ENCODE results near the gene IGSF9.

The IGSF9 gene

DNA sequence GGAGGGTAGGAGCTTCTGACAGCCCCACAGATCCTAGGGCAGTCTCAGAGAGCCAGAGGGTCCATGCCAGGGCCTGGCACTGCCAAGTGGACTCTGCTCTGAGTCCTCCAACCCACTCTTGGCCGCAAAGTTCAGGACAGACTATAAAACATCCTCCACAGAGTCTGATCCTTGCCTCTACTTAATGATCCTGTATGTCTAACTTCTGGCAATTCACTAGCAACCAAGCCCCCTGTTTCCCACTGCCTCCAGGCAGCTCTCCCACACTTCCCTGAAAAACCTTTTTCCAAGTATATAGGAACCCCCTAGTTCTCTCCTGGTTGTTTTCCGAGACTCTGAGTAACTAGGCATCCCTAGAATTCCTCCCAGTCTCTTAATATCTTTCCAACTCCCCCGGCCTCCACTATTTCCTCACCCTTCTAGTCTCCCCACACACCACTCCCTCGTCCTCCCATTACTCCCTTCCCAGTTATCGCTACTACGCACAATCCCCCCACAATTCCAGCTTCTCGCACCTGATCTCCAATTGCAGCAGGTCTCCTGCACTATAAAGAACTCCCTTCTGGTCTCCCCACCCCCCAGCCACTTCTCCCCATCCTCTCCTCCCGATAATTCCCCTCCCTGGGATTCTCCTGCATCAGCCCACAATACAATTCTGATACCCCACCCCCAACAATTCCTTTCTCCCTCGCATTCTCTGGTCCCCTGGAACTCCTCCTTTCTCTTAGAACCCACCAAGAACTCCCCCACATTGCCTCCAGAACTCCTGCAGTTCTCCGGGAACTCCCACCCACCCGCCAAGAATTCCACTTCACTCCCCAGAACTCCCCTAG lies 574 bp downstream of the IGSF9 start:
- DNase-seq, result no peak

DNA sequence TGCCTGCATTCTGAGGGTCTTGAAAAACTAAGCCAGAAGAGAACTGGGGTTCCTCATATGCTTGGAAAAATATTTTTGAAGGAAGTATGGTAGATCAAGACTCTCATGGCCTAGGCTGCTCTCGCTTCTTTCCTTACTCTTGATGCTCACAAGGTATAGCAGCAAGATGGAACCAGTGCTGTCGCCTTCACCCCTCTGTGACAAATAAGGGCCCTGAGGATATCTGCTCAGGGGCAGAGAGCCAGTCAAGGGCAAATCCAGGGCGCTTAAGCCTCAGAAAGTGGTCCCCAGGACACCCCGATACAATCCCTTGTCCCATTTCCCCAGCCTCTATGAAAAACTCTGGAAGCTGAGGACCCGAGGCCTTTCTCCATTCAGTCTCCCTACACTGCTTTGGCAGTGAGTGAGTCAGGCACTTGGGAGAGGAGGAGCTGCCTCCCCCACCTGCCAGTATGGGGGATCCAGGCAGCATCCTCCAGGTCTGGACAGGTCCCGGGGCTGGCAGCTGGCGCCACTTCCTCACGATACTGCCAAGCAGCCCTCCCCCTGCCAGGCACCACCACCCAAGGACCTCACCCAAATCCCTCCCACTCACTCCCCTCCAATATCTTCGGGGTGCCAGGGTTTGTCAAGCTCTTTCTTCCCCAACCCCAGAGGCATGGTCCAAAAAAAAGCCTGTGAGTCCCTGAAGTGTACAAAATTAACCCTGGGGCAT lies 1.3 kb downstream of the IGSF9 start:
- DNase-seq, result no peak

DNA sequence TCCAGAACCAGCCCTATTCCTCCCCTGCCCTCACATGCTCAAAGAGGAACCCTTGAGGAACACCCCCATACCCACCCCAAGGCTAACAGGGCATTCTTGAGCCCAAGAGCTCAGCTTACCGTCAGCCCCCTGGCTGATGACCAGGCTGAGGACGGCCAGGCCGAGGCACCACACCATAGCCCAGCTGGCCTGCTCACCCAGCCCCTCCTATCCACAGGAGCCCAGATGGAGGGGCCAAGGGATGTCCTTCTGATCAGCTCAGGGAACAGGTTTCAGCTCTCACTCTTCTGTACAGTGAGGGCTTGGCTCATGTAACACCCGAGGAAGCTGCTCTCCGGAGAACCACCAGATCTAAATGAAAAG lies 2.2 kb downstream of the IGSF9 start:
- DNase-seq, result no peak

DNA sequence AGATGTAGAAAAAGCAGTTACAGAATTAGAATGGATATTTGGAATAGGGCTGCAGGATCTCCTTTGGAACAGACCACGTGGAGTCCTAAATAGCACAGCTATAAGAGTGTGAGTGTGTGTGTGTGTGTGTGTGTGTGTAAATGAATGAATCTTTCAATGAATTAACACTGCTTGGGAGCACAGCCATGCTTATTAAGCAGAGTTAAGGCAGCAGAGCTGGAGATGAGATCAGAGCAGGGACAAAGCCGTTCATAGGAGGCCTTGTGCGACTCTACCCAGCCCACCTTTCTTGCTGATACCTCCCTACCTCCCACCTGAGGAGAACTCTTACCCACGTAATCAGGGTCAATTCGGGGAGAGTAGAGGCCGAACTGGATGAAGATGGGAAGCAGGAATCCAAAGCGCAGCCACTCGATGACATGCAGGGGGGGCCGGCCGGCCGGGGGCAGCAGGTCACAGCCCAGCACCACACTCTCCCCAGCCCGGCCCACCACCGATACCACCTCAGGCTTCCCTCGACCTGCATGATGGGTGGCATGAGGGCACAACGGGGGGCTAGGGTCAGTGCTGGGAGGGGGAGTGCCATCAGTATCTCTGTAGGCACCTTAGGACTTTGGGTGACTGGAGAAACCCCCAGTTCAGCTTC lies 2.7 kb downstream of the IGSF9 start:
- no peak for DNase-seq

DNA sequence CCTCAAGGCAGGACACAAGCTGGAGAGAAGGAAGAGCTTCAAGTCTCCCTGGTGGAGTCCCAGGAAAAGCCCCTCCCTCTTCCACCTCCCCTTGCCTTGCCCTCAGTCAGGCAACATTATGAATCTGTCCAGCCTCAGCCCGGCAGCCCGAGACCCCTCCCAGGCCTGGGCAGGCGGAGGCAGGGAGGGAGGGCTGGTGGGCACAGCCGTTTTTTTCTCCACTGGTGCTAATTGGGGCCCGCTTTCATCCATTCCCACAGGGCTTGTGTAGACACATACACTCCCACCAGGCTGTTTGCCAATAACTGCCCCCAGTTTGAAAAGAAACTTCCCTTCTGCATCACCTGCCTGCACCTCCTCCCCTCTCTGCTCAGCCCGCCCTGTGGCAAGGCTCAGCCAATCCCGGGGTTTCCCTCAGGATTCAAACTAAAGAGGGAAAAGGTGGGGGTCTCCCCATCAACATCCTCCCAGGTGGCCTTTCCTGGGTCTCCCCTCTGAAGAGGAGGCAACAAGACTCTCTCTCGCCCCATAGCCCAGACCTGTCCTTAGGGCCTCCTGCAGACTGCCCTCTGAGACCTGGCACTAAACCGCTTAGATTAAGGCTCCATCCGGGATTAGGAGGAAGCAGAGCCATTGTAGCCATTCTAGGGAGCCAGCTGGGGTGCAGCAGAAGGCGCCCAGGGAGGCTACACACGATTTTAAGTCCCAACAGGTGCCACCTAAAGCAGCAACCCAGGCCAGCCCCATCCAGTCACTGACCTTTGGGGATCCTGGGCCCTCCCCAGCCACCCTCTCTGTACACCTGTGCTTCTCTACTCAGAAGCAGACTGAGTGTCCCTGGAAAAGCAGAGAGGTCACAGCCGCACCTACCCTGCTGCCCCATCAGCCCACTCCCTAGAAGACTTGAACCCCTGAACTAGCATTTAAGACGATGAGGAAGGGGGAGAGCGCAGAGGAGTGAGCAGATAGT lies 3.5 kb downstream of the IGSF9 start:
- DNase-seq, result no peak

DNA sequence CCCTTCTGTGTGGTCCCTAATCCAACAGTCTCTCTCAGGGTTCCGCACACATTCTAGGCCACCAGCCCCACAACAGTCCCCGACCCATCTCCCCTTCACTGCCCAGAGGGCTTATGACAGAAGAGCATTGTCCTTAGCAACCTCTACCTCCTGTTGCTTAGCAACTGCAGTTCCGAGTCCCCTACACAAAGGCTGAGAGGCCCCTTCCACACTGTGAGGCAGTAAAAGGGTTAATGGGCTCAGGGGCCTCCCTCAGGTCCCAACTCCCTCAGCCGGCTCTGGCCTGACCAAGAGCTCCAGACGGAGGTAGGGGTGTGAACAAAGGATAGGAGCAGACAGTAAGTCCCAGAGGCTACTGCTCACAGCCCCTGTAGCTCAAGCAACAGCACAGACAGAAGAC lies 4.3 kb downstream of the IGSF9 start:
- DNase-seq, result no peak

DNA sequence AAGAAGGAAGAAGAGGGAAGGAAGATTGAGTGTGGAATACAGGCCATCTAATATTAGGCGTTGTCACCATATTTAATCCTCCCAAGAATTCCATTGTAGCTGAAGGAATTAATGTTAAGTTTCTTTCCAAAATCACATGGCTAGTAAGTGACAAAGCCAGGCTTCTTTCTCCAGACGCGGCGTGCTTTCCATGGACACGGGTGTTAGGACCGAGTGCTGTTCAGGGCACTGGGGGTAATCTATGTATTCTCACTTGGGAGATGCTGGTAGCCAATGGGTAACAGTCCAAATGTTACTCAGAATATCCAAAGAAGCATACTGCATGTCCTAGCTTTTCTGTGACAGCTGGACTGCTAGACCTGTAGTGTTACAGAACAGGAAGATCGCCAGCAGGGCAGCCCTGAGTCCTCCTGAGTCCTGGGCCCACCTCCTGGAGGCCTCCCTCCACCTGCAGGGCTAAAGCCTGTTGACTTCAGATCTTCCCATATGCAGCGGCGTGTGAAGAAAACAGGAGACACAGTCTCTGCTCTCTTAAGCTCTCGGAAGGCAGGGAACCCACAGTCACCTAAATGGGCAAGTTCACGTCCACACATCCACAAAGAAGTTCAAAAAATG lies 5.3 kb downstream of the IGSF9 start:
- no peak for DNase-seq

DNA sequence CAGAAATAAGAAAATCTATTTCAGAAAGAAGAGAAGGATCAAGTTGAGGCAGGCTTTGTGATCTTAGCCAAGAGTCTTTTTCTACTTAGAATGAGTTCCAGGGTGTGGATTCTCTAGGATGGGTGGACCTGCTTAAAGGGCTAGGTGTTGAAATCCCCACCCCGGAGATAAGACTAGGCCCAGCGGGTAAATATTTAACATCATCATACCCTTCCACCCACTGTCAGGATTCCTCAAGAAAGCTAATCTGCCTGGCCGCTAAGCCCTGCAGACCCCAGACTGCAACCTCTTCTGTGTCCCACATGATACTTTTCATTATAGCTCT lies 5.8 kb downstream of the IGSF9 start:
- no peak for DNase-seq

DNA sequence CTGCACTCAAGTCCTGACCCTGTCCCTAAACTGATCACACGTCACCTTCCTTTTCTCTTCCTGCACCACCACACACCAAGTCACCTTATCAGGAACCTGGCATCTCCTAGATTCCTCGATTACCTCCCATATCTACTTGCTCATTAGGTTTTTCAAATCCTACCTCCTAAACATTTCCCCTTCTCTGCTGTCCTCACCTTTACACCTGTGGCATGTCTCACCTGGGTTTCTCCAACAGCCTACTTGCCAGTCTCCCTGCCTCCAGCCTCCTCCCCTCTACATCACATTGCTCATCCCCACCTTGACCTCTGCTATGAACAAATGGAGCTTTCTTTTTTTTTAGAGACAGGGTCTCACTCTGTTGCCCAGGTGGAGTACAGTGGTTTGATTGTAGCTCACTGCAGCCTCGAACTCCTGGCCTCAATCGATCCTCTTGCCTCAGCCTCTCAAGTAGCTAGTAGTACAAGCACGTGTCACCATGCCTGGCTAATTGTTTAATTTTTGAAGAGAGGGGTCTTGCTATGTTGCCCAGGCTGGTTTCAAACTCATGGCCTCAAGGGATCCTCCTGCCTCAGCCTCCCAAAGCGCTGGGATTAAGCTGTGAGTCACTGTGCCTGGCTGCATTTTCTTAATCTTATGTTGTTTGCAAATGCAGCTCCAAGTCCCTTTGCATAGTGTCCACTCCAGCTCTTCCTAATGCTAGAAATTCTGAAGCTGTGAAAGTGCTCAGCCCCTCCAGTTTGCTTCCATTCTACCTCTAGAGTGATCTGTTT lies 6.3 kb downstream of the IGSF9 start:
- no peak for DNase-seq

DNA sequence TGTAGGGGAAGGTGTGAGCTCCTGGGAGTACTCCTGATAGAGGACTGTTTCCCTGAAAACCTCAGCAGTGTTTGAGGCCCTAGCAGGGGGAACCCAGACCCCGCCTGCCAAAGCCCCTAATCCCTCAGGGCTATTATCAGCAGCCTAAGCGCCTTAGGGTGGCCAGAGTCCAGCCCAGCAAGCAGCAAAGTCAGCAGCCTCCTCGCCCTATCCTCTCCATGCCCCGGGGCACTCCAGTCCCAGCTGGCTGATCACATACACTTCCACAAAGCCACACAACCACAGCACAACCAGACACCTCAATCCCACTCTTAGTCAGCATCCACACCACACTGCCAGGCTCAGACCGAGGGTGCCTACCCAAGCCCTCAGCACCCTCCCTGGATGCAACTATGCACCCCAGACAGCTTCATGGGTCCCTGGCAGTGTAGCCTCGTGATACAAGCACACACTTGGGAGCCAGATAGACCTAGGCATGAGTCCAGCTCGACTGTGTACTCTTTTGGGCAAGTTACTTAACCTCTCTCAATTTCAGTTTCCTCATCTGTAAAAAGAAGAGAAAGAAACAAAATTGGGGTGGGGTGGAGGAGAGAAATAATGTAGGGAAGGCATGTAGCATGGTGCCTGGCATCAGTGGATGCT lies 7.1 kb downstream of the IGSF9 start:
- no peak for DNase-seq

DNA sequence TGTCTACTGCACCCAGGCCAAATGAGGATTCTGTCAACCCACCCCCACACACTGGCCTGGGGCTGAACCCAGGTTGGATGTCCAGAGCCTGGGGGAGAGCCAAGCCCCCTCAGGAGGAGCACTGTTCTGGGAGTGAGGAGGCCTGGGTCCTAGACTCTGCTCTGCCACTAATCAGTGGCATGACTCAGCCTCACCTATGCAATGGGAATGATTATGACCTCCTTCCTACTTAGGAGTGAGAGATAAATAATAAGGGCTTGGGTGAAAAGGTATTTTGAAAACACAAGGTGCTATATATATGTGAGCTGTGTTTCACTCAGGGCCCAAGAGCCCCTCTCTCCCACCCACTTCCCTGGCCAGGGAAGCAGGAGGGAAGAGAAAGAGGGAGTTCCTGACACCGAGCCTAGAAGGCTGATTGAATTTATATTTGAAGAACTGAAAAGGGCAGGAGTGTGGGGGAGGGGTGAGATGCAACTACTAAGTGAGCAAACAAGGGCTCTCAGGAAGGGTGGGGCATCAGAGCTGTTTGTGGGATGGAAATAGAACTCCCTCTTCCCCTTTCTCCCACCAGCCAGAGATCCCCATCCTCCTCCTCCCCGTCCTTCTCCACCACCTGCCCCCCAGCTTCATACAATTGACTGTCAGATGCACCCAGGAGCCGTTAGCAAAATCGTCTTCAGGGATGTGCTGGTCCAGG lies 8.2 kb downstream of the IGSF9 start:
- DNase-seq, result peak; percentile 57

DNA sequence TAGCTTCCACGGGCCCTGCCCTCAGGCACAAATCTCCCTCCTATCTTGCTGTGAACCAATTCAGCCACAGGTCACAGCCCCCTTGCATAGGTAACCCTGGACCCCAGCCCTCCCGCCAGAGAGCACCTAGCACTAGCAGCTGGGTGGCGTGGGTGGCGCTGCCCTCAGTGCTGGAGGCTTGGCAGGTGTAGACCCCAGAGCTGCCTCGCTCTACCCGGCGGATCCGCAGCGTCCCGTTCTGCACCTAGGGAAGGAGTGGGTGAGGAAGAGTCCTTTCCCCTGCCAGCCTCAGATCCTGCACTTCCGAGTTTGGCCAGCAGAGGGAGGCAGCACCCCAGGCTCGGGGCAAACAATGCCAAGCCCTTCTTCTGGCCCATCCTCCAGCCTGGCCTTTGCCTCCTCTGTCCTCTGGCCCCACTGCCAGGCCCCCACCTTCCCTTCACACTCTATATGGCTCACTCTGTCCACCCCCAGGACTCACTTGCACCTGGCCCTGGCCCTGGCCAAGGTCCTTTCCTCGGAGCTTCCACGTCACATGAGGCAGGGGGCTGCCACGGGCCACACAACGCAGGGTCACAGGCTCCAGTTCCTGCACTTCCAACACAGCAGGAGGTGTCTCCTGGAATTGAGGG lies 9.0 kb downstream of the IGSF9 start:
- peak; percentile 87 for DNase-seq

DNA sequence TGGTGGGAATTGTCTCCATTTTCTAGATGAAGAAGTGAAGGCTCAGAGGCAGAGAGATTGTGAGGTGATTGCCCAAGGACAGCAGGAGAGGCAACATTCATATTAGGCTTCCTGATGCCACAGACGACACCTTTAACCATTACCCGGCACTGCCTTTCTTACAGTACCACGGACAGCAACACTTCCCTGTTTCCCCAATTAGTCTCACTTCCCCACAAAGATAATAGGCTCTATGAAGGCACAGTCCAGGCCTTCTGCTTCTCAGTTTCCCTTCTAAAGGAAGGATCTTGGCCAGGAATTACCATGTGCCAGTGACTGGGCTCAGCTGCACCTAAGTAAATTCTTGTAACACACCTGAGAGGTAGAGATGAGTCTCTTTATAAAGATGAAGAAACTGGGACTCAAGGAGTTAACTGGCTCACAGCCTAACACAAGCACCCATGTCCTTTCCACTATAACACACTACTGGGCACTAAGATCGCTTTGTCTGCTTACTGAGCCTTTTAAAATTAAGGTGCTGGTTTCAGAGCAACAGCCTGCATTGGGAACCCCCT lies 9.6 kb downstream of the IGSF9 start:
- DNase-seq, result peak; percentile 62

DNA sequence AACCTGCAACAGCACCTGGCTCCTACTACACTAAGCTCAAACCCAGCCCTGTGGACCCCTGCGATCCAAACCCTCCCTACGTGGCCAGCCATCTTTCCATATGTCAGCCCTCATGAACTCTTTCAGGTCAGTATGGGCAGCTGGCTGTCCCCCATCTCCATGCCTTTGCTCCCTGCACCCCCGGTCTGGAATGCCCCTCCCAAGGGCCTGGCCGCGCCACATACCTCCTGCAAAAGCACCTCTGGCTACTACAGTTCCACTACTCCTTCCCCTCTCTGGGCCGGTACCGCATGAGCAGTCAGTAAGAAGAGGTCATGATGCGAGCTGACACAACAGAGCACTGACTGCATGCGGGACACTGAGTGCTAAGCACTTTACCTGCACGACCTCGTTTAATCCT lies 10.1 kb downstream of the IGSF9 start:
- no peak for DNase-seq

DNA sequence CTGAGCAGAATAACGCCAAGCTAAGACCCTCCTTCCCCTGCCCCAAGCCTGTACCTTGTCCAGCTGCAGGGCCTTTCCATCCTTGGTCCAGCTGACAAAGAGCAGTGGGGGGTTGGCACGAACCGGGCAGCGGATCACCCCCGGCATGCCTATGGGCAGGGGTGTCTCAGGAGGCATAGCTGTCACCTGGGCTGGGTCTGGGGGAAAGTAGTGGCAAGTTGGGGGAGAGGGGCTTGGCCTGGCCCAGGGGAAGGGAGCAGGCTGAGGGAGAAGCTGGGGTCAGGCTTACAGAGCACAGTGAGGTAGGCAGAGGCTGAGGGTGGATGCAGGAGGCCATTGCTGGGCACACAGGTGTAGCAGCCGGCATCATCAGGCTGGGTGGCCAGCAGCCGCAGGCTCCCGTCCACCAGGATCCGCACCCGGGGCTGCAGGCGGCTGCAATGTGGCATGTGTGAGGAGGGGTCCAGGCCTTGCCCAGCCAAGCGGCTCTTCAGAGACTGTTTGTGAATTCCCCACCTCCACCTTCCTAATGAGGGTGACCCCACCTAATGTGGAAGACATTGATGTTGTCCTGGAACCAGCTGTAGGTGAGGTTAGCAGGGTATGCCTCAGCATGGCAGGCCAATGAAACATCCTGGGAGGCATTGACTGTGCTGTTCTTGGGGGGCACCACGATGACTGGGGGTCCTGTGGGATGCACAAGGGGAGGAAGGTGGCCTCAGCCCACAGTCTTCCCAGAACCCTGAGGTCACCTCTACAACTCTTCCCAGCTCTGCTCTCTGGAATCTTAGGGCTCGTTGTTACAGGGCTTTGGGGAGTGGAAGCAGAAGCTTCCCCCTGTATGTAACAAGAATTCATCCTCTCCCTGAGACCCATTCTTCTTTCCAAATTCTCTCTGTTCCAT lies 11.0 kb downstream of the IGSF9 start:
- DNase-seq, result no peak

DNA sequence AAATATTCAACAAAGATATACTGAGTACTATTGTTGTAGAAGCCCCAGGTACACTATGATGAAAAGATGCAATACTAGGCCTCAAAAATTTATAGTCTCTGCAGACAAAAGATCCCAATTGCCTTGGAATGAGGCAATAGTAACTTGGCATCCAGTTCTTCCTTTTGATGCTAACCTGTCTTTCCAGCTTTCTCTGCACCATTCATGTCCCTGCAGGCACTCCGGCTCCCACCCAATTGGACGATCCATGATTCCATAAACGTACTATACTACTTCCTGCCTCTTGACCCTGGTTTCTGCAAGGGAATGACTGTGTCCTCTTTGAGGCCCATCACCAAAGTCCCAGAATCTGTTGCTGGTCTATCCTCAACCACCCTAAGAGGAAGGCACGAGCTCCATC lies 12.1 kb downstream of the IGSF9 start:
- DNase-seq, result no peak

DNA sequence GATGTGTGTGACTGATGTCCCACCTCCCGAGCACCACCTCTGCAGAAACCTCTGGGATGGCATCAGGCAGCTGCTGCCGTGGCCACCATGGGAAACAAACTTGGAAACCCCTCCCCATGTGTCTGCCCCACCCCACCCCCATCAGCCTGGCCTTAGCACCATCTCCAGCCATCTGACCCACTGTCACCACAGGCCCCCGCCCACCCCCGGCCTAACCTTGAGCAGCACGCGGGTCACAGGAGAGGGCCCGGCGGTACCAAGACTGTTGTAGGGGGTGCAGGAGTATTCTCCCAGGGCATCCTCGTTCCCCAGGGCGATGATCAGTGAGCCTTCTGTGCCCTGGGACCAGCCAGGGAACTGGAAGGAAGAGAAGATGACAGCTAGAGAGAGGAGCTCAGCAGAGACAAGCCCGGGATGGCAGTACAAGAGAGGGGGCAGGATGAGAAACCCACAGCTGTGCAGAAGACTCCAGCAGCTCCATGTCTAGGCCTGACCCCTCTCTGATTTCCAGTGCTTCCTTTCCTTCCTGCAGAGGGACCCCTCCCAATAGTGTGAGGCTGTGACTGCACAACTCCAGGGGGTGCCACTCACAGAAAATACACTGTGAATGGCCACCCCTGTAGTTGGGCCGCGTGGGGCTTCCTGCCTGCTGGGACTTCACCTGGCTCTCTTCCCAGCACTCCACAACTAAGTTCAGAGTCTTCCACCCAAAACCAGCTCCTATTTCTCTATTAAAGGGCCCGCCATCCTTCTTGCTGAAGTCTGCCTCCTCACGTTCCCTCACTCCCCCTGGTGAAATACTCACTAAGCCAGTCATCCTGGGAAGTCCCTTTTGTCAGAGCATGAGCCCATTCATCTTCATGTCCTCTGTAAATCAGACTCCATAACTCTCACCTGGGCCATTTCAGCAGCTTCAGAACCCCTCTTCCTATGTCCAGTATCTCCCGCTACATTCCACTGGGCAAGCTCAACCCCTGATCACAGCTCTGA lies 12.8 kb downstream of the IGSF9 start:
- DNase-seq, result no peak
